Activated CD8-positive, alpha-beta T cell treated with anti-CD3 and anti-CD28 coated beads for 36 hours (primary cell): ENCODE measurements around the gene OLFML3. TPM values are rescaled to one million over a fixed set of nuclear protein-coding genes. Genes with fewer than 3 reads are reported as not detected.

Experiments
- ATAC-seq: fragments of 200-7000 bp; cut with Tn5 transposase; one replicate; pipeline ENCODE4 v1.10.0; 2021; ENCODE audit warnings: mild to moderate bottlenecking, moderate library complexity
- CTCF ChIA-PET: fragments of 350-600 bp; sonication (Branson Sonifier 250); formaldehyde crosslinking; loops from one replicate; lab custom pipeline; 2021; ENCODE audit warnings: antibody characterized with exemption; lab: Charles Lee
- POLR2A ChIA-PET: fragments of 350-600 bp; sonication (Branson Sonifier 250); formaldehyde crosslinking; loops from one replicate; lab custom pipeline; 2021; ENCODE audit warnings: antibody characterized with exemption; lab: Charles Lee
- DNase-seq: peaks from one replicate; pipeline ENCODE4 v3.0.0-alpha.2; 2020
- H3K27ac Mint-ChIP-seq: one replicate; pipeline ENCODE4 v1.8.0; 2021; ENCODE audit warnings: mild to moderate bottlenecking, mixed read lengths
- H3K27me3 Mint-ChIP-seq: one replicate; pipeline ENCODE4 v1.8.0; 2021; ENCODE audit warnings: mixed read lengths
- H3K36me3 Mint-ChIP-seq: one replicate; pipeline ENCODE4 v1.8.0; 2021; ENCODE audit warnings: low read depth, mixed read lengths
- H3K4me1 Mint-ChIP-seq: one replicate; pipeline ENCODE4 v1.8.0; 2021; ENCODE audit warnings: low read depth, mixed read lengths
- H3K4me3 Mint-ChIP-seq: one replicate; pipeline ENCODE4 v1.8.0; 2021; ENCODE audit warnings: mild to moderate bottlenecking, moderate library complexity, mixed read lengths
- H3K9me3 Mint-ChIP-seq: one replicate; pipeline ENCODE4 v1.8.0; 2021; ENCODE audit warnings: mixed read lengths
- intact Hi-C: fragments of 100-400 bp; cut with micrococcal nuclease; formaldehyde crosslinking; loops from one replicate; pipeline ENCODE4 v1.10.0; 2022
- total RNA-seq, 2 experiments: library from RNA; stranded (reverse); gene quantifications; one replicate each; pipeline ENCODE4 v1.2.3, GENCODE V29; 2021
- TF ChIP-seq, protein P1 (sequence below): fragments of 200-600 bp; IDR thresholded peaks from one replicate; pipeline ENCODE4 v1.8.0; 2022; ENCODE audit warnings: antibody characterized with exemption, mild to moderate bottlenecking

Gene OLFML3
- total RNA-seq, 2 experiments from 2014 or later, result 0.14 to 0.49 TPM

DNA sequence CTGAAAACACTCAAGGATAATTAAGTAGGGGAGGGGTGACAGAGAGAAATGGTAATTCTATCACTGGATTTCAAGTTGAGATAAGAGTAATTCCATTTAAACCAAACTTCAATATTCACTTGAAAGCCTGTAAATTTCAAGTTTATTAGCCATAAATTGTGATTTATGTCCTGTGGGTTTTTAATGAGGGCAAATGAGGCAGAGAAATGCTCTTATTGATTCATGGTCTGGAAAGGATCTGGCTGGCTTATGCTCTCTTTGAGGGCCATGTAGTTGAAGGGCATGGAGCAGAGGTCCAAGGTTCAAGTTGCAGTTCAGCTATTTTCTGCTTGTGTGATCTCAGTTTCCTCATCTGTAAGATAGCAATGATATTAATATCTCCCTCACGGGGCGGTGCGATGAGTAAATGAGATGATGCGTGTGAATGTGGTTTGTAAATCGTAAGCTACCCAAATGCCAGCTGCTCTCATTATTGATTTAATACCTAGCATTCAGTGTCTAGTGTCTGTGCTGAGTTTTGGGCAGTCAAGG, 12.3 kb downstream of the OLFML3 start:
- Mint-ChIP-seq H3K27ac (no peak overlapping the region), H3K27me3 (no peaks in the 10 kb centered on the region), H3K4me3 (no peak overlapping the region), H3K9me3 (peaks cover 19% of the 10 kb centered on the region), H3K36me3 (peaks cover 6% of the 10 kb centered on the region), H3K4me1 (no peaks in the 10 kb centered on the region)
- CTCF ChIA-PET, result no interaction called here
- POLR2A ChIA-PET, result no interaction called here
- TF ChIP-seq, protein P1, sequence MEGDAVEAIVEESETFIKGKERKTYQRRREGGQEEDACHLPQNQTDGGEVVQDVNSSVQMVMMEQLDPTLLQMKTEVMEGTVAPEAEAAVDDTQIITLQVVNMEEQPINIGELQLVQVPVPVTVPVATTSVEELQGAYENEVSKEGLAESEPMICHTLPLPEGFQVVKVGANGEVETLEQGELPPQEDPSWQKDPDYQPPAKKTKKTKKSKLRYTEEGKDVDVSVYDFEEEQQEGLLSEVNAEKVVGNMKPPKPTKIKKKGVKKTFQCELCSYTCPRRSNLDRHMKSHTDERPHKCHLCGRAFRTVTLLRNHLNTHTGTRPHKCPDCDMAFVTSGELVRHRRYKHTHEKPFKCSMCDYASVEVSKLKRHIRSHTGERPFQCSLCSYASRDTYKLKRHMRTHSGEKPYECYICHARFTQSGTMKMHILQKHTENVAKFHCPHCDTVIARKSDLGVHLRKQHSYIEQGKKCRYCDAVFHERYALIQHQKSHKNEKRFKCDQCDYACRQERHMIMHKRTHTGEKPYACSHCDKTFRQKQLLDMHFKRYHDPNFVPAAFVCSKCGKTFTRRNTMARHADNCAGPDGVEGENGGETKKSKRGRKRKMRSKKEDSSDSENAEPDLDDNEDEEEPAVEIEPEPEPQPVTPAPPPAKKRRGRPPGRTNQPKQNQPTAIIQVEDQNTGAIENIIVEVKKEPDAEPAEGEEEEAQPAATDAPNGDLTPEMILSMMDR, result no peak
- DNase-seq (no peak), ATAC-seq (no peak)
- intact Hi-C loops, result no loop called here

DNA sequence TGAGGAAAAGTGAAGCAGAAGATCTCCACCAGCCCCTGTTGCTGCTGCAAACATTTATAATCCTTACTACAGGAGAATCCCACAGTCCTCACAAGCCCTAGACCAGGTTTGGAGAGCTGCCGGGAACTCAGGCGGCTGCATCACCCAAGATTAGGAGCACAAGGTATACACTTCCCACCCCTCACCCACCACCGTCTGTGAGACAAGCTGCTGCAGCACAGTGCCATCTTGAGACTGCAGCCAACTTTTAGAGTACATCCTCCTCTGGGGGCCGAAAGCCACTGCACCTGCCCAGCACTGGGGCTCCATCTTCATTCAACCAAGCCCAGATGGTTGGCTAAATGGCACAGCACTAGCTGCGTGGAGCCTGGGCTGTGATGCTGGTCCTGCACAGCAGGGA, 13.8 kb downstream of the OLFML3 start:
- Mint-ChIP-seq H3K36me3 (peaks cover 6% of the 10 kb centered on the region), H3K27me3 (no peaks in the 10 kb centered on the region), H3K4me3 (no peak overlapping the region), H3K4me1 (no peaks in the 10 kb centered on the region), H3K9me3 (peaks cover 19% of the 10 kb centered on the region), H3K27ac (no peak overlapping the region)
- DNase-seq (no peak), ATAC-seq (no peak)
- ChIA-PET CTCF (no interaction called here), POLR2A (no interaction called here)
- TF ChIP-seq, protein P1, result no peak
- intact Hi-C loops, result no loop called here

DNA sequence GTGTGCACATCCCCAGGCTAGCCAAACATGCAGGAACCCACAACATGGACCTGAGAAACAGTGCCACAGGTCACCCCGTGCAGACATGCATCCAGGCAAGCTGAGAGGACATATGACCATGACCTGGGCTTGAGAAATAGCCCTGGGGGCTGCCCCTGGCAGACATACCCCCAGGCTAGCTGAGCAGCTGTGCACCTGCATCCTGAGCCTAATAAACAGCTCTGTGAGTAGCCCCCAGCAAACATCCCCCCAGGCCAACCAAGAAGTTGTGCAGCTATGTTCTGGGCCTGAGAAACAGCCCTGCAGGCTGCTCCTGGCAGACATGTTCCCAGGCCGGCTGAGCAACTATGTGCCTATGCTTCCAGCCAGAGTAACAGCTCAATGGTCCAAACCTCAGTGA, 14.5 kb downstream of the OLFML3 start:
- no peak overlapping the region for H3K4me3 Mint-ChIP-seq
- ChIA-PET CTCF (interaction anchor here (0.5 to 1.3 kb wide), 2 partner anchors 15 to 433 kb away, joined by 3 read pairs; partner anchors contain the start of gene OLFML3), POLR2A (no interaction called here)
- no peaks in the 10 kb centered on the region for H3K27me3 Mint-ChIP-seq
- H3K36me3 Mint-ChIP-seq, result peaks cover 6% of the 10 kb centered on the region
- DNase-seq (no peak), ATAC-seq (no peak)
- H3K4me1 Mint-ChIP-seq, result no peaks in the 10 kb centered on the region
- intact Hi-C loops, result no loop called here
- H3K9me3 Mint-ChIP-seq, result peaks cover 19% of the 10 kb centered on the region
- TF ChIP-seq, protein P1, result no peak
- H3K27ac Mint-ChIP-seq, result no peak overlapping the region

DNA sequence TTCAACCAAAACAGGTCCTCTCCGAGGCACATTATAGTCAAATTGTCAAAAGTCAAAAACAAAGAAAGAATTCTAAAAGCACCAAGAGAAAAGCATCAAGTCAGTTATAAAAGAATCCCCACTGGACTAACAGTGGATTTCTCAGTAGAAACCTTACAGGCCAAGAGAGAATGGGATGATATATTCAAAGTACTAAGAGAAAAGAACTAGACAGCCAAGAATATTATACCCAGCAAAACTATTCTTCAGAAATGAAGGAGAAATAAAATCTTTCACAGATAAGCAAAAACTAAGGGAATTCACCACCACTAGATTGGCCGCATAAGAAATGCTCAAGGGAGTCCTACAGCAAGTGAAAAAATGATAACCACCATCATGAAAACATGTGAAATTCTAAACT, 16.1 kb downstream of the OLFML3 start:
- no peaks in the 10 kb centered on the region for H3K4me1 Mint-ChIP-seq
- no peak overlapping the region for H3K4me3 Mint-ChIP-seq
- ATAC-seq (no peak), DNase-seq (no peak)
- H3K27me3 Mint-ChIP-seq, result no peaks in the 10 kb centered on the region
- H3K9me3 Mint-ChIP-seq, result peaks cover 16% of the 10 kb centered on the region
- H3K36me3 Mint-ChIP-seq, result peaks cover 6% of the 10 kb centered on the region
- no peak overlapping the region for H3K27ac Mint-ChIP-seq
- intact Hi-C loops, result no loop called here
- ChIA-PET POLR2A (no interaction called here), CTCF (no interaction called here)
- TF ChIP-seq, protein P1, result no peak

DNA sequence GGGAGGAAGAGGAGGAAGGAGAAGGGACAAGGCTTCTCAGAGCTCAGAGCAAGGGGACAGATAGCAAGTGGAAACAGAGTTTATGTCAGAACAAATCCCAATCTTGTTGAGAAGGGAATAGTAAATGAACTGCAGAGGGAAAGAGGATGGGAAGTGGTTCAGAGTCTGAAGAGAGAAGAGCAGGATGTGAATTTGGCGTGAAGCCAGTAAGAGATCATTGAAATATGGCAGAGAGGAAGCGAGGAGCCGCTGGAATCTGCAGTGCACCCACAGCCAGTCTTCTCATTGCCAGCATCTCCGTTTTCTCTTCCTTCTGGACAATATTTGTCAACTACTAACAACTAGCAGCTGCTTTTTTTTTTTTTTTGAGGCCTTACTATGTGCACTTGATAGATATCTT, 19.1 kb downstream of the OLFML3 start:
- TF ChIP-seq, protein P1, result no peak
- Mint-ChIP-seq H3K27me3 (no peaks in the 10 kb centered on the region), H3K27ac (no peak overlapping the region), H3K9me3 (peaks cover 16% of the 10 kb centered on the region), H3K4me1 (no peaks in the 10 kb centered on the region), H3K36me3 (peaks cover 6% of the 10 kb centered on the region), H3K4me3 (no peak overlapping the region)
- POLR2A ChIA-PET, result no interaction called here
- no peak for ATAC-seq
- DNase-seq, result no peak
- intact Hi-C loops, result no loop called here
- CTCF ChIA-PET, result no interaction called here
